IMR-90 (cell line): Measurements from ENCODE around the gene ADAM15.

Experiments used
- BHLHE40 ChIP-seq: fragments of 150-350 bp; IDR thresholded peaks from 2 replicates; pipeline ENCODE4 v1.6.1; 2016; ENCODE audit warnings: mild to moderate bottlenecking, low read depth, low read length
- CTCF ChIP-seq: conservative IDR thresholded peaks from 2 replicates; pipeline ENCODE4 v1.5.1; 2012; ENCODE audit warnings: mild to moderate bottlenecking, low read depth, low read length, improper control_type of control experiment

GRCh38 chr1:155069551-155070157 lies 18.5 kb downstream of the ADAM15 start:
- no peak for TF ChIP-seq CTCF
- no peak for TF ChIP-seq BHLHE40
